ENCODE data around the gene TGFB1I1. TPM values are rescaled to one million over a fixed set of nuclear protein-coding genes. Genes with fewer than 3 reads are reported as not detected.
A peak's percentile ranks its signal among the peaks of the same experiment; 100 is the strongest.

TGFB1I1 gene
- total and polyA plus RNA-seq, 2 of the 13 experiments (the other 11 are each of a cell fraction or from before 2014, with no cell fraction given): 0.80 to 2.9 TPM

DNA sequence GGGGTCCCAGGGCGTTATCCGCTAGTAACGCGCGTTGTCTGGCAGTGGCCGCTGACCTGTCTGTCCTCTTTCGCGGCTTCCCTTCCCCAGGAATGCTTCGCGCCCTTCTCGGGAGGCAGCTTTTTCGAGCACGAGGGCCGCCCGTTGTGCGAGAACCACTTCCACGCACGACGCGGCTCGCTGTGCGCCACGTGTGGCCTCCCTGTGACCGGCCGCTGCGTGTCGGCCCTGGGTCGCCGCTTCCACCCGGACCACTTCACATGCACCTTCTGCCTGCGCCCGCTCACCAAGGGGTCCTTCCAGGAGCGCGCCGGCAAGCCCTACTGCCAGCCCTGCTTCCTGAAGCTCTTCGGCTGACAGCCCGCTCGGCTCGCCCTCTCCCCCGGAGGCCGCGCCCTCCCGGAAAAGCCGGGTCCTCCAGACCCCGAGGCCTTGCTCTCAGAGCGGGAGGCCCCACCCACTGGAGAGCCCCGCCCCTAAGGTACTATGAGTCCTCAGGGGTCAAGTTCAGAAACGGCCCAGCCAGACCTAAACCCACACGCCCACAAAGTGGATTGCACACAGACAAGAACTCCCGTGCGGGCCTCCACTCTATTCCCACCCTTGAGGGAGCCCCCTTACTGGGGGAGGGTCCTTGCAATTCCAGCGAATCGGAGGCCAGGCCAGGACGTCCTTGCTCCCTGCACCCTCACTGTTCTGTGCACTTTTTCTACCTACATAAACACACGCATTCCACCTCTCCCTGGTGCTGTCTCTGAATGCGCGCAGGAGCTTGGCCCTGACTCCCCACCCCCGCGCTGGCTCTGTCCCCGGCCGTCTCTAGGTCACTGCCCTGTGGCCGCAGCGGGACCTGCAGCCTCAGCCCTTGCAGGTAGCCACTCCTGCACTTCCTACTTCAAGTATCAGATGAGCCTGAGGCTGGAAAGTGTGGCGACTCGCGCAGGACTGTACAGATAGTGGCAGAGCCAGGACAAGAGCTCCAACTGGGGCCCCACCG lies 5.6 kb downstream of the TGFB1I1 start (continued):
- TF ChIP-seq, protein P1, sequence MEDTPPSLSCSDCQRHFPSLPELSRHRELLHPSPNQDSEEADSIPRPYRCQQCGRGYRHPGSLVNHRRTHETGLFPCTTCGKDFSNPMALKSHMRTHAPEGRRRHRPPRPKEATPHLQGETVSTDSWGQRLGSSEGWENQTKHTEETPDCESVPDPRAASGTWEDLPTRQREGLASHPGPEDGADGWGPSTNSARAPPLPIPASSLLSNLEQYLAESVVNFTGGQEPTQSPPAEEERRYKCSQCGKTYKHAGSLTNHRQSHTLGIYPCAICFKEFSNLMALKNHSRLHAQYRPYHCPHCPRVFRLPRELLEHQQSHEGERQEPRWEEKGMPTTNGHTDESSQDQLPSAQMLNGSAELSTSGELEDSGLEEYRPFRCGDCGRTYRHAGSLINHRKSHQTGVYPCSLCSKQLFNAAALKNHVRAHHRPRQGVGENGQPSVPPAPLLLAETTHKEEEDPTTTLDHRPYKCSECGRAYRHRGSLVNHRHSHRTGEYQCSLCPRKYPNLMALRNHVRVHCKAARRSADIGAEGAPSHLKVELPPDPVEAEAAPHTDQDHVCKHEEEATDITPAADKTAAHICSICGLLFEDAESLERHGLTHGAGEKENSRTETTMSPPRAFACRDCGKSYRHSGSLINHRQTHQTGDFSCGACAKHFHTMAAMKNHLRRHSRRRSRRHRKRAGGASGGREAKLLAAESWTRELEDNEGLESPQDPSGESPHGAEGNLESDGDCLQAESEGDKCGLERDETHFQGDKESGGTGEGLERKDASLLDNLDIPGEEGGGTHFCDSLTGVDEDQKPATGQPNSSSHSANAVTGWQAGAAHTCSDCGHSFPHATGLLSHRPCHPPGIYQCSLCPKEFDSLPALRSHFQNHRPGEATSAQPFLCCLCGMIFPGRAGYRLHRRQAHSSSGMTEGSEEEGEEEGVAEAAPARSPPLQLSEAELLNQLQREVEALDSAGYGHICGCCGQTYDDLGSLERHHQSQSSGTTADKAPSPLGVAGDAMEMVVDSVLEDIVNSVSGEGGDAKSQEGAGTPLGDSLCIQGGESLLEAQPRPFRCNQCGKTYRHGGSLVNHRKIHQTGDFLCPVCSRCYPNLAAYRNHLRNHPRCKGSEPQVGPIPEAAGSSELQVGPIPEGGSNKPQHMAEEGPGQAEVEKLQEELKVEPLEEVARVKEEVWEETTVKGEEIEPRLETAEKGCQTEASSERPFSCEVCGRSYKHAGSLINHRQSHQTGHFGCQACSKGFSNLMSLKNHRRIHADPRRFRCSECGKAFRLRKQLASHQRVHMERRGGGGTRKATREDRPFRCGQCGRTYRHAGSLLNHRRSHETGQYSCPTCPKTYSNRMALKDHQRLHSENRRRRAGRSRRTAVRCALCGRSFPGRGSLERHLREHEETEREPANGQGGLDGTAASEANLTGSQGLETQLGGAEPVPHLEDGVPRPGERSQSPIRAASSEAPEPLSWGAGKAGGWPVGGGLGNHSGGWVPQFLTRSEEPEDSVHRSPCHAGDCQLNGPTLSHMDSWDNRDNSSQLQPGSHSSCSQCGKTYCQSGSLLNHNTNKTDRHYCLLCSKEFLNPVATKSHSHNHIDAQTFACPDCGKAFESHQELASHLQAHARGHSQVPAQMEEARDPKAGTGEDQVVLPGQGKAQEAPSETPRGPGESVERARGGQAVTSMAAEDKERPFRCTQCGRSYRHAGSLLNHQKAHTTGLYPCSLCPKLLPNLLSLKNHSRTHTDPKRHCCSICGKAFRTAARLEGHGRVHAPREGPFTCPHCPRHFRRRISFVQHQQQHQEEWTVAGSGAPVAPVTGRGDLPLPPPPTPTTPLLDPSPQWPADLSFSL (CRISPR knock-in tag; IDR thresholded peaks at IDR 0.05): no peak
- TF ChIP-seq, protein P2, sequence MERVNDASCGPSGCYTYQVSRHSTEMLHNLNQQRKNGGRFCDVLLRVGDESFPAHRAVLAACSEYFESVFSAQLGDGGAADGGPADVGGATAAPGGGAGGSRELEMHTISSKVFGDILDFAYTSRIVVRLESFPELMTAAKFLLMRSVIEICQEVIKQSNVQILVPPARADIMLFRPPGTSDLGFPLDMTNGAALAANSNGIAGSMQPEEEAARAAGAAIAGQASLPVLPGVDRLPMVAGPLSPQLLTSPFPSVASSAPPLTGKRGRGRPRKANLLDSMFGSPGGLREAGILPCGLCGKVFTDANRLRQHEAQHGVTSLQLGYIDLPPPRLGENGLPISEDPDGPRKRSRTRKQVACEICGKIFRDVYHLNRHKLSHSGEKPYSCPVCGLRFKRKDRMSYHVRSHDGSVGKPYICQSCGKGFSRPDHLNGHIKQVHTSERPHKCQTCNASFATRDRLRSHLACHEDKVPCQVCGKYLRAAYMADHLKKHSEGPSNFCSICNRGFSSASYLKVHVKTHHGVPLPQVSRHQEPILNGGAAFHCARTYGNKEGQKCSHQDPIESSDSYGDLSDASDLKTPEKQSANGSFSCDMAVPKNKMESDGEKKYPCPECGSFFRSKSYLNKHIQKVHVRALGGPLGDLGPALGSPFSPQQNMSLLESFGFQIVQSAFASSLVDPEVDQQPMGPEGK (CRISPR knock-in tag; IDR thresholded peaks at IDR 0.05): peak; percentile 89
- TF ChIP-seq HOXA5 (CRISPR knock-in tag; IDR thresholded peaks at IDR 0.05): 0 out of 2 replicates have a peak, but pooled peaks have one; percentile 38
- no peak for TF ChIP-seq MAF1 (CRISPR knock-in tag; IDR thresholded peaks at IDR 0.05; ENCODE audit: borderline replicate concordance)
- no peak for TF ChIP-seq SUZ12 (IDR thresholded peaks at IDR 0.05; ENCODE audit: low read depth, low read length)
- TF ChIP-seq NKX3-1 (CRISPR knock-in tag; IDR thresholded peaks at IDR 0.05): no peak
- TF ChIP-seq, protein P3, sequence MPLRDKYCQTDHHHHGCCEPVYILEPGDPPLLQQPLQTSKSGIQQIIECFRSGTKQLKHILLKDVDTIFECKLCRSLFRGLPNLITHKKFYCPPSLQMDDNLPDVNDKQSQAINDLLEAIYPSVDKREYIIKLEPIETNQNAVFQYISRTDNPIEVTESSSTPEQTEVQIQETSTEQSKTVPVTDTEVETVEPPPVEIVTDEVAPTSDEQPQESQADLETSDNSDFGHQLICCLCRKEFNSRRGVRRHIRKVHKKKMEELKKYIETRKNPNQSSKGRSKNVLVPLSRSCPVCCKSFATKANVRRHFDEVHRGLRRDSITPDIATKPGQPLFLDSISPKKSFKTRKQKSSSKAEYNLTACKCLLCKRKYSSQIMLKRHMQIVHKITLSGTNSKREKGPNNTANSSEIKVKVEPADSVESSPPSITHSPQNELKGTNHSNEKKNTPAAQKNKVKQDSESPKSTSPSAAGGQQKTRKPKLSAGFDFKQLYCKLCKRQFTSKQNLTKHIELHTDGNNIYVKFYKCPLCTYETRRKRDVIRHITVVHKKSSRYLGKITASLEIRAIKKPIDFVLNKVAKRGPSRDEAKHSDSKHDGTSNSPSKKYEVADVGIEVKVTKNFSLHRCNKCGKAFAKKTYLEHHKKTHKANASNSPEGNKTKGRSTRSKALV (CRISPR knock-in tag; IDR thresholded peaks at IDR 0.05): peak; percentile 71; the same call in 1 of the 2 replicates
- TF ChIP-seq SNAPC2 (CRISPR knock-in tag; IDR thresholded peaks at IDR 0.05): 0 out of 2 replicates have a peak, but pooled peaks have one; percentile 18
- TF ChIP-seq JARID2 (CRISPR knock-in tag; IDR thresholded peaks at IDR 0.05; ENCODE audit: insufficient replicate concordance): peak; percentile 79
- TF ChIP-seq MIER3 (CRISPR knock-in tag; IDR thresholded peaks at IDR 0.05; ENCODE audit: borderline replicate concordance): peak; percentile 46
- TF ChIP-seq ZNF792 (CRISPR knock-in tag; IDR thresholded peaks at IDR 0.05): no peak; the same call in 1 of the 2 replicates
- no peak for TF ChIP-seq RFX1 (IDR thresholded peaks at IDR 0.05)
- TF ChIP-seq, protein P4, sequence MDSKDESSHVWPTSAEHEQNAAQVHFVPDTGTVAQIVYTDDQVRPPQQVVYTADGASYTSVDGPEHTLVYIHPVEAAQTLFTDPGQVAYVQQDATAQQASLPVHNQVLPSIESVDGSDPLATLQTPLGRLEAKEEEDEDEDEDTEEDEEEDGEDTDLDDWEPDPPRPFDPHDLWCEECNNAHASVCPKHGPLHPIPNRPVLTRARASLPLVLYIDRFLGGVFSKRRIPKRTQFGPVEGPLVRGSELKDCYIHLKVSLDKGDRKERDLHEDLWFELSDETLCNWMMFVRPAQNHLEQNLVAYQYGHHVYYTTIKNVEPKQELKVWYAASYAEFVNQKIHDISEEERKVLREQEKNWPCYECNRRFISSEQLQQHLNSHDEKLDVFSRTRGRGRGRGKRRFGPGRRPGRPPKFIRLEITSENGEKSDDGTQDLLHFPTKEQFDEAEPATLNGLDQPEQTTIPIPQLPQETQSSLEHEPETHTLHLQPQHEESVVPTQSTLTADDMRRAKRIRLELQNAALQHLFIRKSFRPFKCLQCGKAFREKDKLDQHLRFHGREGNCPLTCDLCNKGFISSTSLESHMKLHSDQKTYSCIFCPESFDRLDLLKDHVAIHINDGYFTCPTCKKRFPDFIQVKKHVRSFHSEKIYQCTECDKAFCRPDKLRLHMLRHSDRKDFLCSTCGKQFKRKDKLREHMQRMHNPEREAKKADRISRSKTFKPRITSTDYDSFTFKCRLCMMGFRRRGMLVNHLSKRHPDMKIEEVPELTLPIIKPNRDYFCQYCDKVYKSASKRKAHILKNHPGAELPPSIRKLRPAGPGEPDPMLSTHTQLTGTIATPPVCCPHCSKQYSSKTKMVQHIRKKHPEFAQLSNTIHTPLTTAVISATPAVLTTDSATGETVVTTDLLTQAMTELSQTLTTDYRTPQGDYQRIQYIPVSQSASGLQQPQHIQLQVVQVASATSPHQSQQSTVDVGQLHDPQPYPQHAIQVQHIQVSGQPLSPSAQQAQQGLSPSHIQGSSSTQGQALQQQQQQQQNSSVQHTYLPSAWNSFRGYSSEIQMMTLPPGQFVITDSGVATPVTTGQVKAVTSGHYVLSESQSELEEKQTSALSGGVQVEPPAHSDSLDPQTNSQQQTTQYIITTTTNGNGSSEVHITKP (CRISPR knock-in tag; IDR thresholded peaks at IDR 0.05; ENCODE audit: low read depth): 0 out of 2 replicates have a peak, but pooled peaks have one; percentile 54
